Fibroblast of lung (primary cell): ENCODE data around the gene HSD17B12. TPM values are rescaled to one million over a fixed set of nuclear protein-coding genes. Genes with fewer than 3 reads are reported as not detected.
A peak's percentile ranks its signal among the peaks of the same experiment; 100 is the strongest.

Experiments
- DNase-seq, 2 donors: peaks; one replicate each; pipeline versions ENCODE4 v3.0.0 to v3.0.0-alpha.2; 2010; ENCODE audit warnings: low read depth in 2 of 2
- H2AFZ ChIP-seq: 2 replicates; pipeline ENCODE4 v1.5.1; 2012; ENCODE audit warnings: low read length, control low read depth, inconsistent platforms
- H3K27ac ChIP-seq: 2 replicates; pipeline ENCODE4 v1.5.1; 2011; ENCODE audit warnings: low read length, control low read depth; ENCODE audit not compliant: insufficient read depth
- H3K27me3 ChIP-seq: 2 replicates; pipeline ENCODE4 v1.5.1; 2011; ENCODE audit warnings: mild to moderate bottlenecking, low read length; ENCODE audit not compliant: control insufficient read depth, insufficient read depth
- H3K36me3 ChIP-seq: 2 replicates; pipeline ENCODE4 v1.5.1; 2011; ENCODE audit warnings: low read length; ENCODE audit not compliant: control insufficient read depth, insufficient read depth
- H3K4me1 ChIP-seq: 2 replicates; pipeline ENCODE4 v1.5.1; 2011; ENCODE audit warnings: low read length; ENCODE audit not compliant: control insufficient read depth, insufficient read depth; ENCODE audit errors: extremely low read depth
- H3K4me2 ChIP-seq: 2 replicates; pipeline ENCODE4 v1.5.1; 2011; ENCODE audit warnings: low read length, control low read depth; ENCODE audit not compliant: insufficient read depth; ENCODE audit errors: extremely low read depth
- H3K4me3 ChIP-seq, 4 experiments: fragments of 200-600 bp in 1 of 4; sonication (generic) in 1 of 4; replicated peaks in 1 of 4; 2 replicates each; pipeline ENCODE4 v1.5.1; 2011 to 2016; ENCODE audit warnings: low read length in 4 of 4, low read depth in 3 of 4, mild to moderate bottlenecking in 3 of 4, control low read depth in 2 of 4, inconsistent platforms in 1 of 4, mixed read lengths in 1 of 4; ENCODE audit not compliant: insufficient read depth in 1 of 4; ENCODE audit errors: control extremely low read depth in 1 of 4
- H3K79me2 ChIP-seq: 2 replicates; pipeline ENCODE4 v1.5.1; 2012; ENCODE audit warnings: mild to moderate bottlenecking, low read length, inconsistent platforms; ENCODE audit not compliant: control insufficient read depth, insufficient read depth
- H3K9ac ChIP-seq: 2 replicates; pipeline ENCODE4 v1.5.1; 2011; ENCODE audit warnings: mild to moderate bottlenecking, low read length, control low read depth; ENCODE audit not compliant: insufficient read depth
- H3K9me3 ChIP-seq: 2 replicates; pipeline ENCODE4 v1.5.1; 2012; ENCODE audit warnings: low read depth, low read length; ENCODE audit not compliant: control insufficient read depth, insufficient read depth
- H4K20me1 ChIP-seq: 2 replicates; pipeline ENCODE4 v1.5.1; 2011; ENCODE audit warnings: low read length; ENCODE audit not compliant: control insufficient read depth, insufficient read depth; ENCODE audit errors: extremely low read depth
- EZH2 ChIP-seq: IDR thresholded peaks from 2 replicates; pipeline ENCODE4 v1.5.1; 2012; ENCODE audit warnings: low read length, control low read depth, mild to moderate bottlenecking; ENCODE audit errors: missing control alignments
- polyA minus RNA-seq: library from RNA; depleted of rRNA, polyadenylated mRNA; stranded (reverse); fragments of >200 nt; gene quantifications from 2 replicates; pipeline ENCODE4 v1.2.3, GENCODE V29; 2011; ENCODE audit warnings: low replicate concordance
- polyA plus RNA-seq, 2 donors: library from polyadenylated mRNA; depleted of rRNA in 1 of 2; stranded (reverse) in 1 of 2; unstranded in 1 of 2; fragments of >200 nt; gene quantifications; 2 replicates each; pipeline ENCODE4 v1.2.1, GENCODE V29; 2011 to 2012; ENCODE audit warnings: missing spikeins in 1 of 2
- total RNA-seq: library from RNA; depleted of rRNA; stranded (reverse); fragments of >200 nt; gene quantifications from 2 replicates; pipeline ENCODE4 v1.2.1, GENCODE V29; 2014
- TF ChIP-seq, protein P1 (sequence below), 2 donors: IDR thresholded peaks in 1 of 2; conservative IDR thresholded peaks in 1 of 2; 1 replicate in 1 of 2; 2 replicates in 1 of 2; pipeline ENCODE4 v1.5.1; 2011 to 2012; ENCODE audit warnings: low read length in 2 of 2, control low read depth in 1 of 2, inconsistent platforms in 1 of 2, low read depth in 1 of 2, mild to moderate bottlenecking in 1 of 2

The HSD17B12 gene
- total RNA-seq (54.2 and 122 TPM in 2 replicates), polyA plus RNA-seq (86.7 and 95.4 TPM in 2 replicates), polyA minus RNA-seq (44.9 and 58.1 TPM in 2 replicates)
- 63.1 and 67.4 TPM in 2 replicates for polyA plus RNA-seq (2012)

DNA sequence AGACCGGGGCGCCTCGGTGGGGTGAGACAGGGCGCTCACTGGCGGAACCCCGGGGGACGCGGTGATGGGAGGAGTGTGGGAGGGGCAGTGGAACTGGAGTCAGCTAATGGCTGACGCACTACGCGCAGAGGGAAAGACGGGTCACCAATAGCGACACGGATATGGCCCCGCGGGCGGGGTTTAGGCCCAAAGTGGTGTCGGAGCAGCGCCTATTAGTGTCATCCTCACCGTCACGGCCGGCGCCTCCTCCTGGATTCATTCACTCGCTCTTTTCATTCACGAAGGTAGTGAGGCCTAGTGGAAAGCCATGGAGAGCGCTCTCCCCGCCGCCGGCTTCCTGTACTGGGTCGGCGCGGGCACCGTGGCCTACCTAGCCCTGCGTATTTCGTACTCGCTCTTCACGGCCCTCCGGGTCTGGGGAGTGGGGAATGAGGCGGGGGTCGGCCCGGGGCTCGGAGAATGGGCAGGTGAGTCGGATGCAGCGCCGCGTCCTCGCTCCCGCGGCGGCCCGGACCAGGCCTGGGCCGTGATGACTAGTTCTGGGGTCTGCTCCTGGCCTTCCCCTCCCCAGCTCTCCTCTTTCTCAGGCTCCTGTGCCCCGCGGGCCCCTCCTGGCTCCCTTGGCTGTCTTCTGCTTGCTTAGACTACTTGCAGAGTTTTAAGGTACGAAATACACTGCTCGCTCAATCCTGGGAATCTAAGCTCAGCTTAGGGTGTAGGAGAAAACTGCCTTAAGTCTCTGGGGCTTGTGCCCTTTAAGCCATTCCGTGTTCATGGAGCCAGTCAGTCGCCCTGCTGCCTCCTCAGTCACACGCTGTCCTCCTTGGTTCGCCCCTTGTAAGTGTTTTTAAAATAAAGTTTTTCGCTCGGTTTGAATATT is at the start of gene HSD17B12:
TSS of gene HSD17B12 (plus strand) at position 218 of the 880 bp plus-strand sequence. CDS start at position 308, 90 bp downstream.
- H3K4me1 ChIP-seq, result no peaks in the 10 kb centered on the region
- peak within 1 kb of the TSS; percentile 96 for H3K9ac ChIP-seq
- no peaks in the 10 kb centered on the region for H3K36me3 ChIP-seq
- peak within 1 kb of the TSS; percentile 88 for H3K4me2 ChIP-seq
- H2AFZ ChIP-seq, result peak within 1 kb of the TSS; percentile 89
- H3K27me3 ChIP-seq, result no peaks in the 10 kb centered on the region
- no peaks in the 10 kb centered on the region for H3K9me3 ChIP-seq
- TF ChIP-seq EZH2, result no peak
- TF ChIP-seq, protein P1, sequence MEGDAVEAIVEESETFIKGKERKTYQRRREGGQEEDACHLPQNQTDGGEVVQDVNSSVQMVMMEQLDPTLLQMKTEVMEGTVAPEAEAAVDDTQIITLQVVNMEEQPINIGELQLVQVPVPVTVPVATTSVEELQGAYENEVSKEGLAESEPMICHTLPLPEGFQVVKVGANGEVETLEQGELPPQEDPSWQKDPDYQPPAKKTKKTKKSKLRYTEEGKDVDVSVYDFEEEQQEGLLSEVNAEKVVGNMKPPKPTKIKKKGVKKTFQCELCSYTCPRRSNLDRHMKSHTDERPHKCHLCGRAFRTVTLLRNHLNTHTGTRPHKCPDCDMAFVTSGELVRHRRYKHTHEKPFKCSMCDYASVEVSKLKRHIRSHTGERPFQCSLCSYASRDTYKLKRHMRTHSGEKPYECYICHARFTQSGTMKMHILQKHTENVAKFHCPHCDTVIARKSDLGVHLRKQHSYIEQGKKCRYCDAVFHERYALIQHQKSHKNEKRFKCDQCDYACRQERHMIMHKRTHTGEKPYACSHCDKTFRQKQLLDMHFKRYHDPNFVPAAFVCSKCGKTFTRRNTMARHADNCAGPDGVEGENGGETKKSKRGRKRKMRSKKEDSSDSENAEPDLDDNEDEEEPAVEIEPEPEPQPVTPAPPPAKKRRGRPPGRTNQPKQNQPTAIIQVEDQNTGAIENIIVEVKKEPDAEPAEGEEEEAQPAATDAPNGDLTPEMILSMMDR (conservative IDR thresholded peaks at IDR 0.05 in 1 of 2, IDR thresholded peaks at IDR 0.05 in 1 of 2; ENCODE audit: low read depth in 1 of 2, low read length in 2 of 2), result no peak
- H3K79me2 ChIP-seq, result peaks cover 11% of the 10 kb centered on the region
- peak; percentile 98 to 99 for DNase-seq
- H4K20me1 ChIP-seq, result no peaks in the 10 kb centered on the region
- H3K27ac ChIP-seq, result peak within 1 kb of the TSS; percentile 97
- H3K4me3 ChIP-seq, result peak within 1 kb of the TSS; percentile 89 to 94 (median 92)

DNA sequence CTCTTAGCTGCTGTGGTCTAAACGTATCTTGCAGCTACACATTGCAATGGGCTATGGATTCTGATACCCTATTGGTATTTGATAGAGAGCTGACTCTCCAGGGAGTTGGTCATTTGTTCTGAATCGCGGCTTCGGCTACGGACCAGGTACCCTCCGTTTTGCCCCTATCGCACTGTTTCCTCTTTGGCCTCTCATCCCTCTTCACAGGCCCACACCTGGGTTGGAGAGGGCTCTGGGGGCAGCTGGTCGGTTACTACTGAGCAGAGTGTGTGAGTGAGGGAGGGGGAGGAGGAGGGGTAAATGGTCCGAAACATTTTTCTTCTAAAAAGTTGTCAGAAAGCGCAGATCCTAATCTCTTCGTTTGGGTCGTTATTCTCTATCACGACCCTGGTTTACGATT is 48.8 kb upstream of the HSD17B12 start:
- Histone ChIP-seq H3K27ac (no peak overlapping the region), H3K4me1 (no peaks in the 10 kb centered on the region), H3K79me2 (no peaks in the 10 kb centered on the region), H3K36me3 (no peaks in the 10 kb centered on the region), H4K20me1 (no peaks in the 10 kb centered on the region), H3K4me3 (no peak overlapping the region), H3K9me3 (no peaks in the 10 kb centered on the region), H2AFZ (no peak overlapping the region), H3K27me3 (peaks cover 6% of the 10 kb centered on the region), H3K9ac (no peak overlapping the region), H3K4me2 (no peak overlapping the region)
- no peak for DNase-seq
- TF ChIP-seq, protein P1 (conservative IDR thresholded peaks at IDR 0.05 in 1 of 2, IDR thresholded peaks at IDR 0.05 in 1 of 2; ENCODE audit: low read depth in 1 of 2, low read length in 2 of 2), result no peak
- TF ChIP-seq EZH2, result no peak

DNA sequence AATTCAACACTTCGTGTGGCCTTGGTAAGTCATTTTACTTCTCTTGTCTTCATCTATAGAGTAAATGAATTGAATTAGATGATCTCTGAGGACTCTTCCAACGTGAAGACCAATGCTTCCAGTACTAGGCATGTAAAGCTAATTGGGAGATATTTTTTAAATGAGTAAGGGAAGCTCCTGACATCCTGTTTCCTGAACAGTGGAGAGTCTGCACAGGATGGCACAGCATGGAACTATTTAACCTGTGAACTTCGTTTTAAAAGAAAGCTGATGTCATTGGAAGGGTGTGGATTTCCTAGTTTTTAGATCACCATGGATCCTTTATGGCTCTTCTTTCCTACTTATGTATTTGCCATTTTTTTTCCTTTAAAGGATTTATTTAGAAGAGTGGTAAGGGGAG is 48.4 kb upstream of the HSD17B12 start:
- H3K36me3 ChIP-seq, result no peaks in the 10 kb centered on the region
- no peaks in the 10 kb centered on the region for H3K9me3 ChIP-seq
- H3K9ac ChIP-seq, result no peak overlapping the region
- no peak overlapping the region for H3K4me3 ChIP-seq
- DNase-seq, result peak in 1 of 2 donors; percentile 26
- no peak overlapping the region for H2AFZ ChIP-seq
- no peak overlapping the region for H3K27ac ChIP-seq
- no peak for TF ChIP-seq EZH2
- TF ChIP-seq, protein P1 (conservative IDR thresholded peaks at IDR 0.05 in 1 of 2, IDR thresholded peaks at IDR 0.05 in 1 of 2; ENCODE audit: low read depth in 1 of 2, low read length in 2 of 2), result no peak
- no peaks in the 10 kb centered on the region for H3K4me1 ChIP-seq
- H3K79me2 ChIP-seq, result no peaks in the 10 kb centered on the region
- no peaks in the 10 kb centered on the region for H4K20me1 ChIP-seq
- peaks cover 6% of the 10 kb centered on the region for H3K27me3 ChIP-seq
- no peak overlapping the region for H3K4me2 ChIP-seq
